NCI-H460 (cell line): ENCODE results near the gene KCNJ14. TPM values are rescaled to one million over a fixed set of nuclear protein-coding genes. Genes with fewer than 3 reads are reported as not detected.
A peak's percentile ranks its signal among the peaks of the same experiment; 100 is the strongest.

Experiments
- DNase-seq: peaks from one replicate; pipeline ENCODE4 v3.0.0-alpha.2; 2016; ENCODE audit warnings: low read depth; ENCODE audit errors: extremely low read depth
- total RNA-seq: library from RNA; depleted of rRNA; stranded (reverse); fragments of >200 nt; shearing (Covaris generic); gene quantifications from 2 replicates; pipeline ENCODE4 v1.2.3, GENCODE V29; 2014

KCNJ14 gene
- total RNA-seq, 1 experiment from 2014 or later, result 2.0 TPM

DNA sequence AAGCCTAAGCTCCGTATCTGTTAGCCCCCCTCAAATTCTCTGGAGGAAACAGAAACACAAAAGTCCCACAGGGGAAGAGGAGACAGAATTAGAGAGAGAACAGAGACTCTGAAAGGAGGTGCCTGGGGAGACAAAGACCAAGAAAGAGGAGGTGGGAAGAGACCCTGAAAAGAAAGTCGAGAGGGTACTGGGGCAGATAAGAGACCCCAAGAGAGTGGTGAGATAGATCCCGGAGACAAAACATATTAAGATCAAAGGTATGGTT, 10.5 kb upstream of the KCNJ14 start:
- no peak for DNase-seq

DNA sequence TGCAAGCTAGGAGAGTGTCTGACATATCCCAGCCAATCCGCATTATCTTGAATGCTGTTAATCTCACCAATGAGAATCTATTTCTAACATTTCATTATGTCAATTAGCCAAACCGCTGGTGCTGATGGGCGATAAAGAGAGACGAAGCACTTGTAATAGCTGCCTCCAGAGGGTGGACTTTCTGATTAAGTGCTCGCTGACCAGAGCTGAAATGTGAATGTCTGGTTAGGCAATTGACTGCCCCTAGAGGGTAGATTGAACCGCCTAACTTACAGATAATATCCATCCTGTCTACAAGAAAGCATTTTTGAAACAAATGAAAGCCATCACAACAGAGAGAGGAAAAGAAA, 10.1 kb upstream of the KCNJ14 start:
- DNase-seq, result peak; percentile 43

DNA sequence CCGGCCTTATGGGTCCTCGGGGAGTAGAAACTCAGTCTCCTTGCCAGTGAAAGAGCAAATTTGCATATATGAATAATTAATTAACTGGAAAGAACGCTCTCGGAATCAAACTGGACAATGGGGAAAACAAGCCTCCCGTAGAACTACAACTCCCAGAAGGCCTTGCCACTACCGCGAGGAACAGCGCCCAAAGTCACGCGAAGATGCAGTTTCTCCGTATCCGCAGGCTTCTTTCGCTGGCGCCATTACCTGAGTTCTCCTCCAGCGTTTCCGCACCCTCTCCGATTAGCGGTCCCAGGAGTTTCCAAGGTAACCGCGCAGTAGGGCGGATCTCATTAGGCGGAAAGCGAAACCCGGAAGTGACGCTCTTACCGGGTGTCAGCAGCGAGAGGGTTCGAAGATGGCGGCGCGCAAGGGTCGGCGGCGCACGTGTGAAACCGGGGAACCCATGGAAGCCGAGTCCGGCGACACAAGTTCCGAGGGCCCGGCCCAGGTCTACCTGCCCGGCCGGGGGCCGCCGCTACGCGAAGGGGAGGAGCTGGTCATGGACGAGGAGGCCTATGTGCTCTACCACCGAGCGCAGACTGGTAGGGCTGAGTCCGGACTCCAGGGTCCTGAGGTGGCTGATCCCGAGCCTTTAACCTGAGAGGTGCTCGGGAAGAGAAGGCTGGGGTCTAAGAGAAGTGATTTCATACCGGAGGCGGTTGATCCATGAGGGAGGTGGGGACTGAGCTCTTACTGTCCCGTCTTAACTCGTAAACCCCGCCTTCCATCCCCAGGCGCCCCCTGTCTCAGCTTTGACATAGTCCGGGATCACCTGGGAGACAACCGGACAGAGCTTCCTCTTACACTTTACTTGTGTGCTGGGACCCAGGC, 9.5 kb upstream of the KCNJ14 start, which contains the start of gene GRWD1:
TSS of gene GRWD1 (plus strand) at position 378 of the 876 bp plus-strand sequence. CDS start at position 401, 23 bp downstream.
- peak; percentile 94 for DNase-seq

DNA sequence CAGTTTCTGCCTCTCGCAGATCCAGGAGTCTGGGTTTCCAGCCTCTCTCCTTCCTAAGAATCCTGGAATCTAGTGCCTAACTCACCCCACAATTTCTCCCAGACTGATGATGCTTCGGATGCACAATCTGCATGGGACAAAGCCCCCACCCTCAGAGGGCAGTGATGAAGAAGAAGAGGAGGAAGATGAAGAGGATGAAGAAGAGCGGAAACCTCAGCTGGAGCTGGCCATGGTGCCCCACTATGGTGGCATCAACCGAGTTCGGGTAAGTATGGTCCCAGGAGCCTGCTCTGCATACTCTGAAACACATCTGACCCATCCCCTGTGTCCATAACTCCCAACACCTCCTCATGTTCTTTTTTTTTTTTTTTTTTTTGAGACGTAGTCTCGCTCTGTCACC, 8.8 kb upstream of the KCNJ14 start:
- DNase-seq, result no peak

- DNase-seq, result no peak
These were observed 6.8 kb upstream of the KCNJ14 start for GRCh38 chr19:48448563-48448962.

GRCh38 chr19:48450441-48450840, 4.9 kb upstream of the KCNJ14 start:
- DNase-seq, result no peak

GRCh38 chr19:48450863-48451262, 4.5 kb upstream of the KCNJ14 start:
- DNase-seq, result no peak

GRCh38 chr19:48451624-48452023, 3.8 kb upstream of the KCNJ14 start:
- DNase-seq, result no peak

DNA sequence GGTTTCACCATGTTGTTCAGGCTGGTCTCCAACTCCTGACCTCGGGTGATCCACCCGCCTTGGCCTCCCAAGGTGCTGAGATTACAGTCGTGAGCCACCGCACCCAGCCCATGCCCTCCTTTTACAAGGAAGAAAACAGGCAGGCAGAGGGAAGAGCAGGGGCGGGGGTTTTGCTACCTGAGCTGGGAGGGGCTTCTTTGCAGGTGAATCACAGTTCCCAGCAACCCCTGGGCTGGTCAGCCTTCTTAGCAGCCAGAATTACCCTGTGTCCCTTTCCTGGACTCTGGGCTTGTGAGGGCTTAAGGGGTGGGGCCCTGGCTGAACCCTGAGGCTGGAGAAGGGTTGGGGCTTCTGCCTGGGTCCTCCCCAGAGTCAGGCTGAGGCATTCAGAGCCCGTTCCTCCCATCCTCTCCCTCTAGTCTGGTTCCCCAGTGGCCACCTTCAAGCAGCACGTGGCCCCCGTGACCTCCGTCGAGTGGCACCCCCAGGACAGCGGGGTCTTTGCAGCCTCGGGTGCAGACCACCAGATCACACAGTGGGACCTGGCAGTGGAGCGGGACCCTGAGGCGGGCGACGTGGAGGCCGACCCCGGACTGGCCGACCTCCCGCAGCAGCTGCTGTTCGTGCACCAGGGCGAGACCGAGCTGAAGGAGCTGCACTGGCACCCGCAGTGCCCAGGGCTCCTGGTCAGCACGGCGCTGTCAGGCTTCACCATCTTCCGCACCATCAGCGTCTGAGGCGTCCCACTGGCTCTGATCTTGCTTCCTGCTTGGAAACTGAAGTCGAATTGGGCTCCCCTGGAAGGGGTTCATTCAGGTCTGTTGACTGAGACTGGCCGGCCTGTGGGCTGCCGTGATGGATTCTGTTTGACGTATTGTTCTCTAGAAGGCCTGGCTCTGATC, 2.8 kb upstream of the KCNJ14 start:
- no peak for DNase-seq

DNA sequence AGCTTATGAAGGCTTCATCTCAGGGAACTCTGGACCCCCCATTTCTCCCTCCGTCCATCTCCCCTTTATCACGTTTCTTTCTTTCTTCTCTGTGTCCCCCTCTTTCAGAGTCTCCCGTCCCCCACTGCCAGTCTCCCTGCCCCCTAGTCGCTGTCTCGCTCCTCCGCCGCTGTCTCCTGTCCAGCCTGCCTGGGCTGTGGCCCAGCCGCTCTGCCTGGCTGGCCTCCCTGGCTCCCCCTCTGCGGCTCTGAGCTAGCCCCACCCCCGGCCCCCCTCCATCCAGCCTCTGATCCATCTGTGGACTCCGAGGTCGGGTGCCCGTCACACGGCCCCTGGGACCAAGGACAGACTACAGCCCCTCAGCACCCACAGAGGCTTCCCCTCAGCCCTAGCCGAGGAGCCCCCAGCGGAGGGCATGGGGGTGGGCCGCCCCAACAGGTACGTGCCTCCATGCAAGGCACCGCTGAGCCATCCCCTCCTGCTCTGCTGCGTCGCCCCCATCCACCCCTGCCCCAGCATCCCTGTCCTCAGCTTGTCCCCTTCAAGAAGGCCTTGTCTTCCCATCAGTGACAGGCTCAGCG, 1.1 kb upstream of the KCNJ14 start:
- no peak for DNase-seq

DNA sequence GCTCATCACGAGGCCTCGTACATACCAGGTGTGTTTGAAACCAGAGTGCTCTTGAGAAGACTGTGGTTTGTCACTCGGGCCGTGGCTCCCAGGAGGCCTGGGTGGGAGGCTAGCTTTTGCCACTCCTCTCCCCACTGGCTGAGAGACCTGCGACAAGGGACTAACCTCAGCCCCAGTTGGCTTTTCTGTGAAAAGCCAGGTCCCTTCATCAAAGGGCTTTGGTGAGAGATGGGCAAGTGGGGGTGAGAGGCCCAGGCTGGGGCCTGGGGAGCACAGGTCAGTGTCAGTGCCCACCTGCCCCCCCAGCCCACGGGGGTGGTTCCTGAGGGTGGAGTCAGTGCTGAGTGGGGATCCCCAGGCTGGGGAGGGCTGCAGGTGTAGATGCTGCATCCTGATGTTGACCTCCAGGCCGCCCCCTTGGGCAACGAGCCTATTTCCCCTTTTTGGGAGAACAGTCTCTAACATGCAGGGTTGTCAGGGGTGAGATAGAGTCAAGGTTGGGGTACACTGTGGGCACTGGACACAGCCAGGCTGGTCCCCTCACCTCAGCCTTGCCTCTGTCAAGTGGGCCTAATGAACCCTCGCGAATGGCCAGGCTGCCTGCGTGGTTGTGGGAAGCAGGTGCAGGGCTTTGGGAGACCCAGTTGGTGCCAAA, 661 bp downstream of the KCNJ14 start:
- DNase-seq, result no peak

GRCh38 chr19:48456864-48457263, 1.5 kb downstream of the KCNJ14 start:
- DNase-seq, result no peak

DNA sequence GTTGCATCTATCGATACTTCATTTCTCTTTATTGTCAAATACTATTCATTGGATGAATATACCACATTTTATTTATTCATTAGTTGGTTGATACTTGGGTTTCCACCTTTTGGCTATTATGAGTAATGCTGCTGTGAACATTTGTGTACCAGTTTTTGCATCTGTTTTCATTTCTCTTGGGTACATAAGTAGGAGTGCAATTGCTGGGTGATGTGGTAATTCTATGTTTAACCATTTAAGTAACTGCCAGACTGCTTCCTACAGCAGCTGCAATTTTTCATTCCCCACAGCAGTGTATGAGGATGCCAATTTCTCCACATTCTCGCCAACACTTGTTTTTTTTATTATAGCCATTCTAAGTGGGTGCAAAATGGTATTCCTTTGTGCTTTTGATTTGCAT, 2.6 kb downstream of the KCNJ14 start:
- no peak for DNase-seq

GRCh38 chr19:48461651-48461981, 6.2 kb downstream of the KCNJ14 start:
- no peak for DNase-seq

DNA sequence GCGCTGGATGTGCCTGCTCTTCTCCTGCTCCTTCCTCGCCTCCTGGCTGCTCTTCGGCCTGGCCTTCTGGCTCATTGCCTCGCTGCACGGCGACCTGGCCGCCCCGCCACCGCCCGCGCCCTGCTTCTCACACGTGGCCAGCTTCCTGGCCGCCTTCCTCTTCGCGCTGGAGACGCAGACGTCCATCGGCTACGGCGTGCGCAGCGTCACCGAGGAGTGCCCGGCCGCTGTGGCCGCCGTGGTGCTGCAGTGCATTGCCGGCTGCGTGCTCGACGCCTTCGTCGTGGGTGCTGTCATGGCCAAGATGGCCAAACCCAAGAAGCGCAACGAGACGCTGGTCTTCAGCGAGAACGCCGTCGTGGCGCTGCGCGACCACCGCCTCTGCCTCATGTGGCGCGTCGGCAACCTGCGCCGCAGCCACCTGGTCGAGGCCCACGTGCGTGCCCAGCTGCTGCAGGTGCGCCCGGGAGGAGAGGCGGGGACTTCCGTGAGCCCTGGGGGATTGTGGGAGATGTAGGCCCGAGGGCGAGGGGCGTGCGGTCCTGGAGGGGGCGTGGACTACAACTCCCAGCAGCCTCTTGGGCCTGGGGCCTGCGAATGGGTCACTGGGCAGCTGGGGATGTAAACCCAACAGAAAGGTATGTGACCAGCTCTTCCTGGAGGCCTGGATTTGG, 6.7 kb downstream of the KCNJ14 start:
- DNase-seq, result no peak

DNA sequence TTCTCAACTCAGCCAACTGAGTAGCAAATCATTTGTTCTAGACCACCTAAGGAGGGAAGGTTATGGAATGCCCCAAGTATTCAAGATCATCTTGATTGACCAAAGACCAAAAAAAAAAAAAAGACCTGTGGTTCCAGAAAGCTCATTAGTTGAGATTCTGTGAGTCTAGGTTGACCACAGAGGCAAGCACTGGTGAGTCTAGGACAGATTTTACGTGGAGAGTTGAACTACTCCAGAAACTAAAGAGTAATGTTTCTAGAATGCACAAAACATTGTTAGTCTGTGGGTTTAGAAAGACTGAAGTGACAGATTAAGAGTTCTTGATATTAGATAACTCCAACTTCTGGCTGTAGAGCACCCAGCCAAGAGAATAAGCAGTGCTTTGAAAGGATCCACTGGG, 9.8 kb downstream of the KCNJ14 start:
- no peak for DNase-seq

DNA sequence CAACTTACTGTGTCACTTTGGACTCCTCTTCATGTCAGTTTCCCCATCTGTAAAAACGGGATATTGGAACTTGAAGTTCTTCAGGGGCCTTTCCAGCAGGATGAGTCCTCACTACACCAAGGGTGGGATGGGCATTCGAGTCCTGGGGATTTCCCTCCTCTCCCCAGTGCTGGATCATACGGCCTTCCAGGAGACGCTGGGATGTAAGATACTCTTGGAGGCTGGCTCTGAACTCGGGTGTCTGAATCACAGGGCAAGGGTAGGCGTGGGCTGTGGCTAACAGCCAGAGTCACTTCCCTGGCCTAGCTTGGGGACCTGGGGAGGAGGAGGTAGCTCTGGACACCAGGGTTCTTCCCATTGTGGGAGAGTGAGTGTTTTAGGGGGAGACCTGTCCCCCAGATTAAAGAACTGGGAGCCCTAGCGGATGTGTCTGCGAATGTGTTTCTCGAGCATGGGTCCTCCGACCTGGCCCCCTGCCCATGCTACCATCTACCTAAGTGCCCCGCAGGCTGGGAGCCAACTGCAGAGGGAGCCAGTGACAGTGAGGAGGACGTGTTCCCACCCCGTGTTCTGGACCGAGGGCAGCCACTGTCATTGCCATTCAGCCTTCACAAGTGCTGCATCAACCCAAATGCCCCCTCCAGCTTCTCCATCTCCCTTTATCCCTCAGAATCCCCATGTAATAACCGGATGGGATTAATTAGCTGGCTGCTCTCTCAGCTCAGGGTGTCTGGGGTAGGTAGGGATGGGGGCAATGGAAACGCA, 11.4 kb downstream of the KCNJ14 start:
- DNase-seq, result no peak

- DNase-seq, result peak; percentile 98
These were observed 13.5 kb downstream of the KCNJ14 start for GRCh38 chr19:48468772-48469288.

- DNase-seq, result peak; percentile 51
These were observed 14.0 kb downstream of the KCNJ14 start, which contains the start of gene CYTH2 for GRCh38 chr19:48469289-48469881. Gene CYTH2 (plus strand): TSS chr19:48469369. CDS start chr19:48469508, 139 bp downstream.
